GM11168 (cell line): Measurements from ENCODE around the gene SKIL.
"Not testable (repeated sequence)": the region's sequence is repeated elsewhere in the genome, so short reads cannot be mapped to it uniquely, and the experiment has no call there.

Experiments
- in situ Hi-C: fragments of 300-500 bp; cut with MboI; formaldehyde crosslinking; loops from one replicate; pipeline ENCODE4 v1.12.0; 2022; ENCODE audit warnings: low sequenced_read_pairs; ENCODE audit not compliant: unreplicated experiment

SKIL gene, protein sequence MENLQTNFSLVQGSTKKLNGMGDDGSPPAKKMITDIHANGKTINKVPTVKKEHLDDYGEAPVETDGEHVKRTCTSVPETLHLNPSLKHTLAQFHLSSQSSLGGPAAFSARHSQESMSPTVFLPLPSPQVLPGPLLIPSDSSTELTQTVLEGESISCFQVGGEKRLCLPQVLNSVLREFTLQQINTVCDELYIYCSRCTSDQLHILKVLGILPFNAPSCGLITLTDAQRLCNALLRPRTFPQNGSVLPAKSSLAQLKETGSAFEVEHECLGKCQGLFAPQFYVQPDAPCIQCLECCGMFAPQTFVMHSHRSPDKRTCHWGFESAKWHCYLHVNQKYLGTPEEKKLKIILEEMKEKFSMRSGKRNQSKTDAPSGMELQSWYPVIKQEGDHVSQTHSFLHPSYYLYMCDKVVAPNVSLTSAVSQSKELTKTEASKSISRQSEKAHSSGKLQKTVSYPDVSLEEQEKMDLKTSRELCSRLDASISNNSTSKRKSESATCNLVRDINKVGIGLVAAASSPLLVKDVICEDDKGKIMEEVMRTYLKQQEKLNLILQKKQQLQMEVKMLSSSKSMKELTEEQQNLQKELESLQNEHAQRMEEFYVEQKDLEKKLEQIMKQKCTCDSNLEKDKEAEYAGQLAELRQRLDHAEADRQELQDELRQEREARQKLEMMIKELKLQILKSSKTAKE

DNA sequence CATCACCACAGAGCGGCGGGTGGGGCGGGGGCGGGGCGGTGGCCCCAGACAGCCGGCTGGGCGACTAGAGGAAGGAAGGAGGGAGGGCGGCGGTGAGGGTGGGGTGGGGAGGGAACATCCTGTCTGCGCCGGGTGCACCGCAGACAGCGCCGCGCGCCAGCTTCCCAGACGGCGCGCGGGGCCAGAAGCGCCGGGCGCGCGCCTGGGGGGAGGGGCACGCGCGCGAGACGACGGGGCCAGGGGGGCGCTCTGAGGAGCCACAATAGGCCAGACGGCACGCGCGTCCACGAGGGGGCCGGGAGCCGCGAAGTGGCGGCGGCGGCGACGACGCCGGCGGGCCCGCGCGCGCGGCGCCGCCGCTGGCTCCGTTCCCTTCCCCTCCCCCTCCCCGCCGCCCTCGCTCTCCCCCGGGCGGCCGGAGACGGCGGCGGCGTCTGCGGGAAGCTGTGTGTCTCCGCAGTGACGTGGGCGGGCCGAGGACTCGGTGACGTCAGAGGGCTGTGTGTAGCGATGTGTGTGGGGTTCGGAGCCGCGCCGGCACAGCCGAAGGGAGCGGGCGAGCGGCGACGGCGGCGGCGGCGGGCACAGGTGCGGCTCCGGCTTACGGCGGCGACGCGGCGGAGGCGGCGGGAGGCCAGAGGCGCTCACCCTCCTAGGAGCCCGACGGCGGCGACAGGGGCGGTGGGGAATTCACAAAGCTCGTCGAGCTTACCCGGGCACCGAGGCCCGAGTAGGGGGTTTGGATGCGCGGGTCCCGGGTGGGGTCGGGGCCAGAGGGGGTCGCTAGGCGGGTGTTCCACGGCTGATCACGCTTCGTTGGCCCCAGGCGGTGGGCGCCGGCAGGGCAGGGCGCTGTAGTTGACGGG lies at the start of gene SKIL:
SKIL (plus strand) TSS at position 540 of the 866 bp plus-strand sequence. CDS start 2,617 bp downstream, outside the sequence.
- in situ Hi-C loops = no loop called here

DNA sequence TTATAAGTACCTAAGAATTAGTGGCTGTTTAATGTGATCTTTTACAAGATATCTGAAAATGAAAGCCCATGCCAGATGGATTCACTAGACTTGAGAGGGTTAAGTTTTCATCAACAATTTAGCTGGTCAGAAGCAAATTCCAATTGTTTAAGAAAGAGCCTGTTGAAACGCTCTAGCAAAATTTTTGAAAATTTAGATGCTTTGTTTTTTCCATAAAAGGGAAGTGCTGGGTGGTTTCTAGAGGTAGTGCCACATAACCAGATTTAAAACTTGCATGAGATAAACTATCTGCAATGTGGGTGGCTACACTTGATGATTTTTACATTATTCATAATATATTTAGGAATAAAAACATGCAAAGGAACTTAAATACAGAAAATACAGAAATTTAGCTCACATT lies 48.5 kb upstream of the SKIL start:
- in situ Hi-C loops = loop anchor here (25.0 kb wide), 1 partner anchor 503 kb away; no protein-coding TSS in a partner anchor

DNA sequence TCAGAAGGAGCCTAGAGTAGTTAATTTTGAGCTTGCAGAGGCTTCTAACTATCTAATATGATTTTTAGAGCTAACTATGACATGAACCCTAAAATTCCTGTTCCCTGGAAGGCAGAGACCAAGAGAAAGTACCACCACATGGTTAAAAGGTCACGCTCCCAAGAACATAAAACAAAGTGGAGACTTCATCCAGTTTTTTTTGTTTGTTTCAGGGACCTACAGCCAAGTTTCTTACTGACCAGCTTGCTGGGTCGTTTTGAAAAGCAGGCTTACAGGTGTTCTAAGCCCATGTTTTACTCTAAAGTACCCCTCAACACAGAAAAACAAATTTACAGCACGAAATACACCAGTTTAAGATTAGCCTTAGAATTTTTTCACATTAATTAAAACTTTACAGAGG lies 39.6 kb upstream of the SKIL start:
- in situ Hi-C loops = loop anchor here (10.0 to 25.0 kb wide), 2 partner anchors 97 to 494 kb away; partner anchors contain the start of gene CLDN11

DNA sequence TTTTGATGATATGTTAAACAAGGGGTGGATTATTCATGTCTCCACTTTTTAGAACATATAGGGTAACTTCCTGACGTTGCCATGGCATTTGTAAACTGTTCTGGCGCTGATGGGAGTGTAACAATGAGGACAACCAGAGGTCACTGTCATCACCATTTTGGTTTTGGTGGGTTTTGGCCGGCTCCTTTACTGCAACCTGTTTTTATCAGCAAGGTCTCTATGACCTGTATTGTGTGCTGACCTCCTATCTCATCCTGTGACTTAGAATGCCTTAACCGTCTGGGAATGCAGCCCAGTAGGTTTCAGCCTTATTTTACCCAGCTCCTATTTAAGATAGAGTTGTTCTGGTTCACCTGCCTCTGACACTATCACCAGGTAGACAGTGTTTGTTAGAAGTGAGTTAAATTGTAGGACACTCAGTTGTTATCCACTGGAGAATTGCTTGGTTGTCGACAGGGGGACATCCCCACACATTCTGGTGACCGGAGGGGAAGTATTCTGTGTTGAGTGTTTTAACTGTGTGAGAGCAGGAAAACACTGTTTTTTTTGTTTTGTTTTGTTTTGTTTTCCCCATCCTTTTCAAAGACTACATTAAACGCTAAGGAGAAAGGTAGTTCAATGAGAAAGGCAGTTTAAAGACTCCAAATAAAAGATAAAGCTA lies 36.9 kb upstream of the SKIL start:
- in situ Hi-C loops = loop anchor here (25.0 kb wide), 1 partner anchor 492 kb away; no protein-coding TSS in a partner anchor

DNA sequence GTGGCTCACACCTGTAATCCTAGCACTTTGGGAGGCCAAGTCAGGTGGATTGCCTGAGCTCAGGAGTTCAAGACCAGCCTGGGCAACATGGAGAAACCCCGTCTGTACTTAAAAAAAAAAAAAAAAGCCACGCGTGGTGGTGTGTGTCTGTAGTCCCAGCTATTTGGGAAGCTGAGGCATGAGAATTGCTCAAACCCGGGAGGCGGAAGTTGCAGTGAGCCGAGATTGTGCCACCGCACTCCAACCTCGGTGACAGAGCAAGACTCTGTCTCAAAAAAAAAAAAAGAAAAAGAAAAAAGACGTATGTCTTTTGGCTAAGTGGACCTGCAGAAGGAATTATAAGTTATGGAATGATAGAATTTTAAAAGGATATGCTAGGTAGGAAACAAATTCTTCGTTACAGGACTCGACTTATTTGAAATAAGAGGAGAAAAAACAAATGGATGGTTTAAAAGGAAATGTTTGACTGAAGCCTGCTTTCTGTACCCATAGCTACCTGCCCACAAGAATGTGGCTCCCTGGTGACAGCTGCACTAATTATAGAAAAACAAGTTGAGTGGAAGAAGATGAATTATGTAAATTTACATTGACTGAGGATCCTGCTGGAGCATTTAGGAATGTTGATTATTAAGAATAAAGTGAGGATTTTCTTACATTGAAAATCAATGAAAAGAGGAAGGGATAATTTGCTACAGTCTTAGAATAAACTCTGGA lies 36.0 kb upstream of the SKIL start:
- in situ Hi-C loops = loop anchor here (25.0 kb wide), 1 partner anchor 491 kb away; no protein-coding TSS in a partner anchor

DNA sequence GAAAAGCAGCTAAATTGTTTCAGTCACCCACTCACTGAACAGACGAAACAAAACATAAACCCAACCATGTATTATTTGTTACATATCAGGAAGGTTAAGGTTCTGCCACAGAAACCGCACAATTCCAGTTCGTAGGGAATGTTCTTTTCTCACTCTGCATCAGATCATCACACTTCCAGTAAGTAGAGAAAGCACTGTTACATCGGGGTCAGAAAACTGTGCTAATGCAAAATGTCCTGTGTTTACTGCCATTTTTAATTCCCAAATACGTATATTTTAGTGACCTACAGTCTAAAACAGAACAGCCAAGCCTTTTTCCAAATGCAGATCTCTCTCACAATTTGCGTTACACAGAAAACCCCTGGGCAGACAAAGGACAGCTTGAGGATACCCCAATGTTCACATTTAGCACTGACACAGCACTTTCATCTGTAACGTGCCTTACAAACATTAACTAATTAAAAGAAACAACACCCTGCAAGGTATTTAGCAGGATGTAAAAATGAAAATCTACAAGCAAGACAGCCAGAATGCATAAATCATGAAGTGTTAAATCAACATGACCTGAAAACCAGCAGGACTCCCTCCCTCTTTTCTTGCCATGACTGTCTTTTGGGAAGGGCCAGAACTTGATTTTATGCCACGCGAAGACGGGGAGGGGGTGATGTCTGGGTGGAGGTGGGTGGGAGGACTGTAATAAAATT lies 34.8 kb upstream of the SKIL start:
- in situ Hi-C loops = loop anchor here (25.0 kb wide), 1 partner anchor 490 kb away; no protein-coding TSS in a partner anchor

DNA sequence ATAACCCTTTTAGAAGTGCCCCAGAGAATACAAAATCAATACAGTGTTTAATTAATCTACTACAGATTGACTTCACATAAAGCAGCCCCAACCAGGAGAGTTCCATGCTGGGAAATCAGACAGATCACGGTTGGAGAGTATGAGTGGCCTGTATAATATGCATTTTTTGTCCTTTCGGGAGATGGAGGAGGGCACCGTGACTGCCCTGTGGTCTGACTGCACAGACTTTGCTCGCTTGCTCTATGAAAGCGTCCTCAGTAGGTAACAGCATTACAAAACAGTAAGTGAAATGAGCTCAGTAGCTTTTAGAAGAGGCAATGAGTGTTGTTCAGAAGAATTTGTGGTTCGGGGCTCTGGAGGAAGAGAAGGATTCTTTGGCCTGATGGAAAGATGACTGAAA lies 34.2 kb upstream of the SKIL start:
- in situ Hi-C loops = loop anchor here (25.0 kb wide), 1 partner anchor 489 kb away; no protein-coding TSS in a partner anchor

DNA sequence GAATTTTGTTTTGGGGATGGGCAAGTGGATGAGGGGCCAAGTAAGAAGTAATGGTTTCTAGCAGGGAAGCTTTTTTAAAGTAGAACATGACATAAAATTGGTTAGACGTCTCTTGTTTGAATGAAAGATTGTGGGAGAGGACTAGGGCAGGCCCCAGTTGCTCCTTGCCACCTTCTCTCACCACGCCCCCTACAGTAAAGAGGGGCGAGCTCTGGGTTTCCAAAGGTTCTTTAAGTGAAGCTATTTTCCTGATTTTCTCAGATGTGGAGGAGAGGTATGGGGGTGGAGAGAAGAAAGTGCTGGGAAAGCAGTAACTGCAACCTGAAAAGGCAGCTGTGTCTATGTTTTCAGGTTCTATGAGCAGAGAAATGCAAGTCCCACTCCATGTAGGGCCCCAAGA lies 32.6 kb upstream of the SKIL start:
- in situ Hi-C loops = loop anchor here (25.0 kb wide), 1 partner anchor 487 kb away; no protein-coding TSS in a partner anchor

DNA sequence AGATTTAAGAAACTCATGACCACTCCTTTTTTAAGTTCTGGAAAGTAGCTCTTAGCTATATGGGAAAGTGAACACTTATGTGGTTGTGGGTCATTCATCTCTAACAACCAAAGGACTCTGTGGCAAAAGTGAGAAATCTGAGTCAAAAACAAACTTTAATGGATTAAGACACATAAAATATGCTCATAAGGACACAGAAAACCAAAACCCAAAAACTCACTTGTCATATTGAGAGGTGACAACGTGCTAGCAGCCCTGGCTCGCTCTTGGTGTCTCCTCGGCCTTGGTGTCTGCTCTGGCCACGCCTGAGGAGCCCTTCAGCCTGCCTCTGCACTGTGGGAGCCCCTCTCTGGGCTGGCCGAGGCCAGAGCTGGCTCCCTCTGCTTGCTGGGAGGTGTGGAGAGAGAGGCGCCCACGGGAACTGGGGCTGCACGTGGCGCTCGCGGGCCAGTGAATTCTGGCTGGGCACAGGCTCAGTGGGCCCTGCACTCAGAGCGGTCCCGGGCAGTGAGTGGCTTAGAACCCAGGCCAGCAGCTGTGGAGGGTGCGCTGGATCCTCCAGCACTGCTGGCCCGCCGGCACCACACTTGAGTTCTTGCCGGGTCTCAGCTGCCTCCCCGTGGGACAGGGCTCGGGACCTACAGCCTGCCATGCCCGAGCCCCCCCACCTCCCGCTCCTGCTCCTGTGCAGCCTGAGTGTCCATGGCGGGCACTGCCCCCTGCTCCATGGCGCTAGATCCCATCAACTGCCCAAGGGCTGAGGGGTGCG lies 30.3 kb upstream of the SKIL start:
- in situ Hi-C loops = no loop called here

DNA sequence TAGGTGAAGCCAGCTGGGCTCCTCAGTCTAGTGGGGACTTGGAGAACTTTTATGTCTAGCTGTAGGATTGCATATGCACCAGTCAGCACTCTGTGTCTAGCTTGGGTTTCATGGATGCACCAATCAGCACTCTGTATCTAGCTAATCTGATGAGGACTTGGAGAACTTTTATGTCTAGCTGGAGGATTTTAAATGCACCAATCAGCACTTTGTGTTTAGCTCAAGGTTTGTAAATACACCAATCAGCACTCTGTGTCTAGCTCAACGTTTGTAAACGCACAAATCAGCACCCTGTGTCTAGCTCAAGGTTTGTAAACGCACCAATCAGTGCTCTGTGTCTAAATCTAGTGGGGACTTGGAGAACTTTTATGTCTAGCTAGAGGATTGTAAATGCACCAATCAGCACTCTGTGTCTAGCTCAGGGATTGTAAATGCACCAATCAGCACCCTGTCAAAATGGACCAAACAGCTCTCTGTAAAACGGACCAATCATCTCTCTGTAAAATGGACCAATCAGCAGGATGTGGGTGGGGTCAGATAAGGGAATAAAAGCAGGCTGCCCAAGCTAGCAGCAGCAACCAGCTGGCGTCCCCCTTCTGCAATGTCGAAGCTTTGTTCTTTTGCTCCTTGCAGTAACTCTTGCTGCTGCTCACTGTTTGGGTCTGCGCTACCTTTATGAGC lies 29.5 kb upstream of the SKIL start:
- in situ Hi-C loops = not testable (repeated sequence)

DNA sequence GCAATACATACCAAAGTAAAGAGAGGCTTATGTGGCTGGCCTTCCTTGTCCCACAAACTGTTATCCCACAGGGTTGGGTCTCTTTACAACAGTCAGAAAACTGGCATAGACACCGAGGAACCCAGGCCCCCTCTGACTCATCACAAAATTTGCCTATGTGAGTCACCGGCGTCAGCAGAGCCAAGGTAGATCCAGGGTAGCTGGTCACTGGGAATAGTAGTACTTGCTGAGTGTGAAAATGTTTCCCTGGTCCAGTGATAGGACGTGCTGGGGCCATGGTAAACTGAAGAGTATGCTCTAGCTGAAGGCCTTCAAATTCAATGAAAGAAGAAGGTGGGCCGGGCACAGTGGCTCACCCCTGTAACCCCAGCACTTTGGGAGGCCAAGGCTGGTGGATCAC lies 27.1 kb upstream of the SKIL start:
- in situ Hi-C loops = no loop called here

DNA sequence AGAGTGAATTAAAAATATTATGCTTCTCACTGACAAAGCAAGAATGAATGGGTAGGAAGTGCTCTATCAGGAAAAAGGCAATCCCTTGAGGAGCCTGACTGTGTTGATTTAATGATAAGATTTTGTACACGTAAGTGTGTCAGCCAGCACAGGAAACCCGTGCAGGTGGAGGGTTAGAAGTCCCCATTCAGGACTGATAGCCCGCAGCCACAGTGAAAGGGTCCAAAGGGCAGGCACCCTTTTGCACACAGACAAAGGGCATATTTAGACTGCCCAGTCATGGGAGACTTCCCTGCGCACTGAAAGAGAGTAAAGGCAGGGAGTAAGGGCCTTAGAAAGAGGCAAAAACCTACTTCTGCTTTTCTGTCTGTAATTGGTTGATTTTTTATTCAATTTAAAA lies 26.4 kb upstream of the SKIL start:
- in situ Hi-C loops = no loop called here

DNA sequence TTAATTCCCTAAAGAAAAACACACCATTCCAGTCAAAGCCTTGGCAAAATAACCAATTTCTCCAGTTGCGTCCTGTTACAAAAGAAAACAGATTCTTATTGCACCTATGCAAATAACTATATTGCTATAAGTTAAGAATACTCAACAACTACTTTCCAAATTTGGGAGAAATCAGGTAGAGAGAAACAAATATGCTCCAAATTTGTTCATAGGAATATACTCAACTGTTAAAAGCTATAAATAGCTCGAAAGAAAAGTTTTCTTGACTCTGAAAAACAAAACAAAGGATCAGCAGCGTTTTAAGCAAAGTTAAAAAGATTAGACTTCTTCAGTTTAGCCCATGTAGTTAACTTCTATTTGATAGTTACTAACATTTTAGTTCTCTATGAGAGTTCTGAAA lies 20.1 kb upstream of the SKIL start:
- in situ Hi-C loops = no loop called here

DNA sequence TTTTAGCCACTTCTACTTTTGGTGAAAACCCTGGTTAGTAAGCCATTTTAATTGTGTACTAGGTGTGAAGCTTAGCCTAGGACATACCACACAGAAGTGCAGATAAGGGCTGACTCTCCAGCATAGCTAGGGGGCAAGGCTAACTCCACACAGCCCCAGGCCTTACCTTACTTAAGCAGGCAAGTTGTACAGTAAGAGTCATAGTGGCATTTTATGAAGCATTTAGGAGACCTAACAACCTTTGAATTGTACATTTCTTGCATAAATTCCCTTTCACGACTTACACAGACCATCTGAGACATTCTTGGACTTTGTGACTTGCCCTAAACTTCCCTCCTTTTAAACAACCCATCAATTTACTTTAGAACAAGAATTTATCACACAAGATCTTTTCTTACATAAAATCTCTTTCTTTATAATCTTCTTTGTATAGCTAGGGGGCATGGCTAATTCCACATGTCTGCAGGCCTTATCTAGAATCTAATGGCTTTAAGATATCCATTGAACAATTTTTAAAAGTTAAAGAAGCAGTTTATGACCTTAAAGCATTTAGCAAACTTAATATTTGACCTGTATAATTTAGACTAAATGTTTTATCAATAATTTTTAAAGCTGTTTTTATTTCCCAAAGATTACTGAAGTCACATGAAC lies 18.7 kb upstream of the SKIL start:
- in situ Hi-C loops = no loop called here

DNA sequence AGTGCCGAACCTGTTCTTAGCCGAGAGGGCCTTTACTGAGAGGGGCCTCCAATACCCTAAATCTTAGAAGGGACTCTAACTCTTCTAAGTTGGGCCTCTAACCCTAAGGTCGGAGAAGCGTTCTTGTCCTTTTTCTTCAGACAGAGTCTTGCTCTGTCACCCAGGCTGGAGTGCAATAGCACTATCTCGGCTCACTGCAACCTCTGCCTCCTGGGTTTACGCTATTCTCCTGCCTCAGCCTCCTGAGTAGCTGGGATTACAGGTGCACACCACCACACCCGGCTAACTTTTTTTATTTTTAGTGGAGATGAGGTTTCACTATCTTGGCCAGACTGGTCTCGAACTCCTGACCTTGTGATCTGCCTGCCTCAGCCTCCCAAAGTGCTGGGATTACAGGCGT lies 15.2 kb upstream of the SKIL start:
- in situ Hi-C loops = not testable (repeated sequence)

DNA sequence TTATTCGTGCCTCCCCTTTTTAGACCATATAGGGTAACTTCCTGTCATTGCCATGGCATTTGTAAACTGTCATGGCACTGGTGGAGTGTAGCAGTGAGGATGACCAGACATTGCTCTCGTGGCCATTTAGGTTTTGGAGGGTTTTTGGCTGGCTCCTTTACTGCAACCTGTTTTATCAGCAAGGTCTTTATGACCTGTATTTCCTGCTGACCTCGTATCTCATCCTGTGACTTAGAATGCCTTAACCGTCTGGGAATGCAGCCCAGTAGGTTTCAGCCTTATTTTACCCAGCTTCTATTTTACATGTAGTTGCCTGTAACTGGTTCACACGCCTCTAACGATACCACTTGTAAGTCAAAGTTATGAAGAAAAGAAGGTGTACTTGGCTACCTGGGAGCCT lies 13.7 kb upstream of the SKIL start:
- in situ Hi-C loops = not testable (repeated sequence)

DNA sequence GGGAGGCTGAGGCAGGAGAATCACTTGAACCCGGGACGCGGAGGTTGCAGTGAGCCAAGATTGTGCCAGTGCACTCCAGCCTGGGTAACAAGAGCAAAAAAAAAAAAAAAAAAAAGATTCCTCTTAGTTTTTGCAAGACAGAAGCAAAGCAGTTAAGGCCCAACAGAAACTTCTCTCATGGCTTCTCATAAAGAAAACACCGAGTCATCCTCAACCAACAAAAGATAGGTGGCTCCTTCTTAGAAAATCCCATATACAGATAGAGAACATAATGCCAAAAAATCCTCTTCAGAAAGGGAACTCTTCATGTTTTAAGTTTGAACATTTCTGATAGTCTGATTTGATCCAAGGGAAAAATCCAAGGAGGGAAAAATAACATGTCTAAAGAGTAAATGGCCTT lies 12.5 kb upstream of the SKIL start:
- in situ Hi-C loops = no loop called here
